ENCODE data around the gene ADGRV1.

ADGRV1 gene

GRCh38 chr5:90981177-90981576 is 422.6 kb downstream of the ADGRV1 start:
- Histone ChIP-seq H3K9me3 (ENCODE audit: control insufficient read depth, insufficient read depth, low read length) (no peaks in the 10 kb centered on the region), H3K4me3 (ENCODE audit: low read depth, low read length) (no peak overlapping the region), H3K9ac (ENCODE audit: low read depth, low read length) (no peak overlapping the region), H3K36me3 (ENCODE audit: control insufficient read depth, insufficient read depth, low read length) (no peaks in the 10 kb centered on the region), H3K4me1 (ENCODE audit: control insufficient read depth, insufficient read depth, low read length) (no peaks in the 10 kb centered on the region), H3K27me3 (ENCODE audit: control insufficient read depth, insufficient read depth, low read length) (no peaks in the 10 kb centered on the region)

GRCh38 chr5:90981821-90982220 is 423.2 kb downstream of the ADGRV1 start:
- no peak overlapping the region for H3K4me3 ChIP-seq (ENCODE audit: low read depth, low read length)
- no peaks in the 10 kb centered on the region for H3K4me1 ChIP-seq (ENCODE audit: control insufficient read depth, insufficient read depth, low read length)
- no peaks in the 10 kb centered on the region for H3K9me3 ChIP-seq (ENCODE audit: control insufficient read depth, insufficient read depth, low read length)
- no peak overlapping the region for H3K9ac ChIP-seq (ENCODE audit: low read depth, low read length)
- H3K27me3 ChIP-seq (ENCODE audit: control insufficient read depth, insufficient read depth, low read length) = no peaks in the 10 kb centered on the region
- no peaks in the 10 kb centered on the region for H3K36me3 ChIP-seq (ENCODE audit: control insufficient read depth, insufficient read depth, low read length)

GRCh38 chr5:90982576-90982975 is 424.0 kb downstream of the ADGRV1 start:
- Histone ChIP-seq H3K4me3 (ENCODE audit: low read depth, low read length) (no peak overlapping the region), H3K27me3 (ENCODE audit: control insufficient read depth, insufficient read depth, low read length) (no peaks in the 10 kb centered on the region), H3K9ac (ENCODE audit: low read depth, low read length) (no peak overlapping the region), H3K4me1 (ENCODE audit: control insufficient read depth, insufficient read depth, low read length) (no peaks in the 10 kb centered on the region), H3K36me3 (ENCODE audit: control insufficient read depth, insufficient read depth, low read length) (no peaks in the 10 kb centered on the region), H3K9me3 (ENCODE audit: control insufficient read depth, insufficient read depth, low read length) (no peaks in the 10 kb centered on the region)

- Histone ChIP-seq H3K36me3 (ENCODE audit: control insufficient read depth, insufficient read depth, low read length) (no peaks in the 10 kb centered on the region), H3K9me3 (ENCODE audit: control insufficient read depth, insufficient read depth, low read length) (no peaks in the 10 kb centered on the region), H3K4me1 (ENCODE audit: control insufficient read depth, insufficient read depth, low read length) (no peaks in the 10 kb centered on the region), H3K9ac (ENCODE audit: low read depth, low read length) (no peak overlapping the region), H3K4me3 (ENCODE audit: low read depth, low read length) (no peak overlapping the region), H3K27me3 (ENCODE audit: control insufficient read depth, insufficient read depth, low read length) (no peaks in the 10 kb centered on the region)
These were observed 424.6 kb downstream of the ADGRV1 start for GRCh38 chr5:90983148-90983547.

GRCh38 chr5:90983711-90984124 is 425.1 kb downstream of the ADGRV1 start:
- Histone ChIP-seq H3K4me1 (ENCODE audit: control insufficient read depth, insufficient read depth, low read length) (no peaks in the 10 kb centered on the region), H3K27me3 (ENCODE audit: control insufficient read depth, insufficient read depth, low read length) (no peaks in the 10 kb centered on the region), H3K9me3 (ENCODE audit: control insufficient read depth, insufficient read depth, low read length) (no peaks in the 10 kb centered on the region), H3K9ac (ENCODE audit: low read depth, low read length) (no peak overlapping the region), H3K4me3 (ENCODE audit: low read depth, low read length) (no peak overlapping the region), H3K36me3 (ENCODE audit: control insufficient read depth, insufficient read depth, low read length) (no peaks in the 10 kb centered on the region)

GRCh38 chr5:90985341-90985740 is 426.7 kb downstream of the ADGRV1 start:
- Histone ChIP-seq H3K36me3 (ENCODE audit: control insufficient read depth, insufficient read depth, low read length) (no peaks in the 10 kb centered on the region), H3K9ac (ENCODE audit: low read depth, low read length) (no peak overlapping the region), H3K4me1 (ENCODE audit: control insufficient read depth, insufficient read depth, low read length) (no peaks in the 10 kb centered on the region), H3K9me3 (ENCODE audit: control insufficient read depth, insufficient read depth, low read length) (no peaks in the 10 kb centered on the region), H3K4me3 (ENCODE audit: low read depth, low read length) (no peak overlapping the region), H3K27me3 (ENCODE audit: control insufficient read depth, insufficient read depth, low read length) (no peaks in the 10 kb centered on the region)

GRCh38 chr5:90987726-90988125 is 429.1 kb downstream of the ADGRV1 start:
- Histone ChIP-seq H3K27me3 (ENCODE audit: control insufficient read depth, insufficient read depth, low read length) (no peaks in the 10 kb centered on the region), H3K9me3 (ENCODE audit: control insufficient read depth, insufficient read depth, low read length) (no peaks in the 10 kb centered on the region), H3K4me3 (ENCODE audit: low read depth, low read length) (no peak overlapping the region), H3K36me3 (ENCODE audit: control insufficient read depth, insufficient read depth, low read length) (no peaks in the 10 kb centered on the region), H3K9ac (ENCODE audit: low read depth, low read length) (no peak overlapping the region), H3K4me1 (ENCODE audit: control insufficient read depth, insufficient read depth, low read length) (no peaks in the 10 kb centered on the region)

GRCh38 chr5:90991201-90991600 is 432.6 kb downstream of the ADGRV1 start:
- H3K9me3 ChIP-seq (ENCODE audit: control insufficient read depth, insufficient read depth, low read length) = peaks cover 8% of the 10 kb centered on the region
- H3K36me3 ChIP-seq (ENCODE audit: control insufficient read depth, insufficient read depth, low read length) = no peaks in the 10 kb centered on the region
- H3K4me1 ChIP-seq (ENCODE audit: control insufficient read depth, insufficient read depth, low read length) = no peaks in the 10 kb centered on the region
- no peak overlapping the region for H3K4me3 ChIP-seq (ENCODE audit: low read depth, low read length)
- H3K27me3 ChIP-seq (ENCODE audit: control insufficient read depth, insufficient read depth, low read length) = no peaks in the 10 kb centered on the region
- H3K9ac ChIP-seq (ENCODE audit: low read depth, low read length) = no peak overlapping the region

GRCh38 chr5:90994796-90995195 is 436.2 kb downstream of the ADGRV1 start:
- Histone ChIP-seq H3K9ac (ENCODE audit: low read depth, low read length) (no peak overlapping the region), H3K36me3 (ENCODE audit: control insufficient read depth, insufficient read depth, low read length) (no peaks in the 10 kb centered on the region), H3K9me3 (ENCODE audit: control insufficient read depth, insufficient read depth, low read length) (peaks cover 8% of the 10 kb centered on the region), H3K4me3 (ENCODE audit: low read depth, low read length) (no peak overlapping the region), H3K4me1 (ENCODE audit: control insufficient read depth, insufficient read depth, low read length) (no peaks in the 10 kb centered on the region), H3K27me3 (ENCODE audit: control insufficient read depth, insufficient read depth, low read length) (no peaks in the 10 kb centered on the region)

GRCh38 chr5:90996089-90996488 is 437.5 kb downstream of the ADGRV1 start:
- Histone ChIP-seq H3K27me3 (ENCODE audit: control insufficient read depth, insufficient read depth, low read length) (no peaks in the 10 kb centered on the region), H3K4me1 (ENCODE audit: control insufficient read depth, insufficient read depth, low read length) (no peaks in the 10 kb centered on the region), H3K4me3 (ENCODE audit: low read depth, low read length) (no peak overlapping the region), H3K9me3 (ENCODE audit: control insufficient read depth, insufficient read depth, low read length) (peaks cover 8% of the 10 kb centered on the region), H3K36me3 (ENCODE audit: control insufficient read depth, insufficient read depth, low read length) (no peaks in the 10 kb centered on the region), H3K9ac (ENCODE audit: low read depth, low read length) (no peak overlapping the region)

- H3K4me3 ChIP-seq (ENCODE audit: low read depth, low read length) = no peak overlapping the region
- no peaks in the 10 kb centered on the region for H3K36me3 ChIP-seq (ENCODE audit: control insufficient read depth, insufficient read depth, low read length)
- H3K9me3 ChIP-seq (ENCODE audit: control insufficient read depth, insufficient read depth, low read length) = peaks cover 8% of the 10 kb centered on the region
- no peak overlapping the region for H3K9ac ChIP-seq (ENCODE audit: low read depth, low read length)
- no peaks in the 10 kb centered on the region for H3K27me3 ChIP-seq (ENCODE audit: control insufficient read depth, insufficient read depth, low read length)
- no peaks in the 10 kb centered on the region for H3K4me1 ChIP-seq (ENCODE audit: control insufficient read depth, insufficient read depth, low read length)
These were observed 438.5 kb downstream of the ADGRV1 start for GRCh38 chr5:90997082-90997481.

GRCh38 chr5:91000743-91001142 is 442.1 kb downstream of the ADGRV1 start:
- H3K4me3 ChIP-seq (ENCODE audit: low read depth, low read length) = no peak overlapping the region
- no peaks in the 10 kb centered on the region for H3K36me3 ChIP-seq (ENCODE audit: control insufficient read depth, insufficient read depth, low read length)
- H3K27me3 ChIP-seq (ENCODE audit: control insufficient read depth, insufficient read depth, low read length) = no peaks in the 10 kb centered on the region
- no peaks in the 10 kb centered on the region for H3K4me1 ChIP-seq (ENCODE audit: control insufficient read depth, insufficient read depth, low read length)
- H3K9me3 ChIP-seq (ENCODE audit: control insufficient read depth, insufficient read depth, low read length) = no peaks in the 10 kb centered on the region
- no peak overlapping the region for H3K9ac ChIP-seq (ENCODE audit: low read depth, low read length)

- H3K4me1 ChIP-seq (ENCODE audit: control insufficient read depth, insufficient read depth, low read length) = no peaks in the 10 kb centered on the region
- H3K27me3 ChIP-seq (ENCODE audit: control insufficient read depth, insufficient read depth, low read length) = no peaks in the 10 kb centered on the region
- no peaks in the 10 kb centered on the region for H3K9me3 ChIP-seq (ENCODE audit: control insufficient read depth, insufficient read depth, low read length)
- no peak overlapping the region for H3K9ac ChIP-seq (ENCODE audit: low read depth, low read length)
- H3K4me3 ChIP-seq (ENCODE audit: low read depth, low read length) = no peak overlapping the region
- no peaks in the 10 kb centered on the region for H3K36me3 ChIP-seq (ENCODE audit: control insufficient read depth, insufficient read depth, low read length)
These were observed 448.1 kb downstream of the ADGRV1 start for GRCh38 chr5:91006713-91007112.

Measured in iPS-15b (cell line).